CD1c-positive myeloid dendritic cell (primary cell): ENCODE results near the gene MYCN.
"Not testable (repeated sequence)": the region's sequence is repeated elsewhere in the genome, so short reads cannot be mapped to it uniquely, and the experiment has no call there.

Source experiments
- DNase-seq: peaks from one replicate; pipeline ENCODE4 v3.0.0-alpha.2; 2016; ENCODE audit errors: extremely low spot score

MYCN gene

DNA sequence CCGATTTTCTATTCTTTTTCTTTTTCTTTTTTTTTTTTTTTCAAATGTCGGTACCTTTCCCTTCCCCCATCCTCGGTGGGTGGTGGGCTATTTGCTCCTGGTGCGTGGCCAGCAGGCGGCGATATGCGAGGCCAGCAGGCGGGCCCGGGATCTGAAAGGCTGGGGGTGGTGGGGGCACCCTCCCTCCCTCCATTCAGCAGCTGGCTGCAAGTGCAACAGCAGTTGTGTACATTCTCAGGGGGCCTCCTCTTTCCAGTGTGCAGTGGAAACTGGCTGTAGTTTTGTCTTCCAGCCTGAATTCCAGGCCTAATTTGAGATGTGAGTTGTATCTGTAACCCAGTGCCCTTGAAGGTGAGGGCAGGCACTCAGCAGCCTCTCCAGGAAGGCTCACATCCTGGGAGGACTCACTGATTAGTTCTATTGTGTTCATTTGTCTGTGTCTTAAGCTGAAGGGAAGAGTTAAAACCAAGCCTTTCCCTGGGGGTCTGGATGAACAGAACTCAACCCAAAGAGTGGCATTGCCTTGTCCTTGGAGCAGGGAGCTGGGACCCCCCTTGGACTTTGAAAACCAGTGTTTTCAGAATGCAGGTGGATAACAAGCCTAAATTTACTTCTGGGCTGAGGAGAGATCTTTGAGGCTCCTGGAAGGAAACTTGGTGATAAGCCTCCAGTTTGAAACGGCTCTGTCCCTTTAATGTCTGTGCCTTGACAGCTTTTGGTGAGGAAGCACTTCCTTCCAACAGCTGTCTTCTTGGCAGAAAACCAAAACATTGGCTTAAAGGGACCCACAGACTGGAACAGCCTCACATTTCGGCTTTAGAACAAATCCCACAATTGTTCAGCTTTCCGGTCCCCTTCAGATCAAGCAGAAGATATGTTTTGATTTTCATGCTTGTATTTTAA, 3.3 kb downstream of the MYCN start:
- DNase-seq = no peak

DNA sequence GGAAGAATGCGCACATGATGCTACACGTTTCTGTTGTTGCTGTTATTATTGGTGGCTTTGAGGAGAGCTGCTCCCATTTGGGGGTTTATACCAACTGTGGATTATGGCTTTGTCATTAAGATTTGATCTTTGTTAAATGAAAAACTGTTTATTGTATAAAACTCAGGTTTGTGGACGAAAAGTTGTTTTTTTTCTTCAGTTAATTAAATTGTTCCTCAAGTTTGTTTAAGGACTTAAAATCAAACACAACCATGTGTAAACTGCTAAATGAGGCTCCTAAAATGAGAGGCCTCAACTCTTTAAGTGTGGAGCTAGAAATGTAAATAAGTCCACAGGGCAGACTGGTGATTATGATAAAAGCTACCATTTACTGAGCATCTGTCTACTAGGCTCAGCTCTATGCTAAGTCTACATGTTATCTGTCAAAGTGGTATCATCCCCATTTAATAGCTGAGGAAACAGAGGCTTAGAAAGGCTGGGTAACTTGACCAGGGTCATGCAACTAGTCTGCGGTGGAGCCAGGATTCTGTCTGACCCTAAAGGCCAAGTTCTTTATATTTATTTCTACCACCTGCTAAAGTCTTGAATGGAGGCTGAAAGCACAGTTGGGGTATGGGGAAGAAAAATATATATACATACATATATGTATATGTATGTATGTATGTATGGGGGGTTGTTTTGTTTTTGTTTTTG, 4.1 kb downstream of the MYCN start:
- no peak for DNase-seq

DNA sequence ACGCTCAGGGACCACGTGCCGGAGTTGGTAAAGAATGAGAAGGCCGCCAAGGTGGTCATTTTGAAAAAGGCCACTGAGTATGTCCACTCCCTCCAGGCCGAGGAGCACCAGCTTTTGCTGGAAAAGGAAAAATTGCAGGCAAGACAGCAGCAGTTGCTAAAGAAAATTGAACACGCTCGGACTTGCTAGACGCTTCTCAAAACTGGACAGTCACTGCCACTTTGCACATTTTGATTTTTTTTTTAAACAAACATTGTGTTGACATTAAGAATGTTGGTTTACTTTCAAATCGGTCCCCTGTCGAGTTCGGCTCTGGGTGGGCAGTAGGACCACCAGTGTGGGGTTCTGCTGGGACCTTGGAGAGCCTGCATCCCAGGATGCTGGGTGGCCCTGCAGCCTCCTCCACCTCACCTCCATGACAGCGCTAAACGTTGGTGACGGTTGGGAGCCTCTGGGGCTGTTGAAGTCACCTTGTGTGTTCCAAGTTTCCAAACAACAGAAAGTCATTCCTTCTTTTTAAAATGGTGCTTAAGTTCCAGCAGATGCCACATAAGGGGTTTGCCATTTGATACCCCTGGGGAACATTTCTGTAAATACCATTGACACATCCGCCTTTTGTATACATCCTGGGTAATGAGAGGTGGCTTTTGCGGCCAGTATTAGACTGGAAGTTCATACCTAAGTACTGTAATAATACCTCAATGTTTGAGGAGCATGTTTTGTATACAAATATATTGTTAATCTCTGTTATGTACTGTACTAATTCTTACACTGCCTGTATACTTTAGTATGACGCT, 5.8 kb downstream of the MYCN start:
- DNase-seq = no peak

DNA sequence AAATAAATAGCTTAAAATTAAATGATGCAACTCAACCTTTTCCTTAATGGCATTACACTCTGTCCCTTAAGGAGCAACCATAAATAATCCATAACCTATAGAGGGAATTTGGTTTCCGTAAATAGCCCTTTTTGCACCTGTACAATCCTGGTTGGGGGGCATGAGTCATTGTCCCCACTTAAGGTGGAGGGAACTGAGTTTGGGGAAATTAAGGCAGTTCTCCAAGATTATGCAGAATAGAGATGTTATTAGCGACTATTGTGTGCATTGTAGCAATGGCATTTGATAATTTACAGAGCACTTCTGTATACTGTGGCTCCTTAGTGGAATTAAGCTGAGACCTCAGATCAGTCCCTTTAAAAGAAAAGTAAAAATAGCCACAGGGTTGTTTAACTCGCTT, 6.6 kb downstream of the MYCN start:
- no peak for DNase-seq

DNA sequence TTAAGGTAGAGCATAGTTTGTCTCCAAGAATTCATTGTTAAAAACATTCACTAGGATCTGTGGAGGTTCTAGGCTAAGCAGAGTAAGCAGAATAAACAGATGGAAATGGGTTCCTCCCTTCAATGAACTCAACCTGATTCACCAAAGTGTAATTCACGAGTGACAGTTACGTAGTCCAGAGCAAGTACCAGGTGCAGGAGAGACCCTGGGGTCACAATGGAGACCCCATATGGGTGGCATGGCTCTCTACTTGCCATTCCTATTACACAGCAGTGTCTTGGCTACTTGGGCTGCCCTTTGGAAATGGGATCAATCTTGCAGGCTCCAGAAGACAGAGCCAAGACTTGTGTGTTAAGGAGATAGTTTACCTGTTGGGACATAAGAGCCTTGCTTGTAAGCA, 7.1 kb downstream of the MYCN start:
- no peak for DNase-seq

DNA sequence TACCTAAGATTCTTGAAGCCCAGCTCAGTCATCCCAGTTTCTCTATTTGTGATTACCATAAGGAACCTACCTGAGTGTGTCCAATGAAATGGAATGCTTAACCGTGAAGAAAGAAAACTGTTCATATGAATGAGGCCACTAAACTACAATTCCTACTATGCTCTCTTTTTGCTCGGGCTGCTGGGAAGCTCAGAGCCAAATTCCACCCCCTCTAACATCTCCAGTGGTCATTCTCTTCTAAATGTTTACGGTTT, 8.3 kb downstream of the MYCN start:
- DNase-seq = no peak

DNA sequence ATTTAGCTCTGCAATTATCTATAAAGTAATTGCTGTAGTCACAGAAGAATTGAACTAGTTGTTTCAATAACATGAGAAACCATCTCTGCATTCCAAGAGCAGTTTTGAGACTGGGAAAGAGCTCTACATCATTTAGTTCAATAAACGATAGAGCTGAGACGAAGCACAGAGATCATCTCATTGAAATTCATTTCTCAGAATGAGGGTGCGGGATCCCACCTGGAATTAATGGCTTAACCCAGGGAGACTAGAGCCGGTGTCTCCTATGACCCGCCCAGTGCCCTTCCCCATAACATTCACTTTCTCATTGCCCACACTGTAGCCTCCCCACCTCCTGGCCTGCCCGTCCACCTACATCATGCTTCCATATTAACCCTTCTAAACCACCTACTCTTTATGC, 8.8 kb downstream of the MYCN start:
- no peak for DNase-seq

GRCh38 chr2:15949551-15949950, 9.2 kb downstream of the MYCN start:
- DNase-seq = no peak

DNA sequence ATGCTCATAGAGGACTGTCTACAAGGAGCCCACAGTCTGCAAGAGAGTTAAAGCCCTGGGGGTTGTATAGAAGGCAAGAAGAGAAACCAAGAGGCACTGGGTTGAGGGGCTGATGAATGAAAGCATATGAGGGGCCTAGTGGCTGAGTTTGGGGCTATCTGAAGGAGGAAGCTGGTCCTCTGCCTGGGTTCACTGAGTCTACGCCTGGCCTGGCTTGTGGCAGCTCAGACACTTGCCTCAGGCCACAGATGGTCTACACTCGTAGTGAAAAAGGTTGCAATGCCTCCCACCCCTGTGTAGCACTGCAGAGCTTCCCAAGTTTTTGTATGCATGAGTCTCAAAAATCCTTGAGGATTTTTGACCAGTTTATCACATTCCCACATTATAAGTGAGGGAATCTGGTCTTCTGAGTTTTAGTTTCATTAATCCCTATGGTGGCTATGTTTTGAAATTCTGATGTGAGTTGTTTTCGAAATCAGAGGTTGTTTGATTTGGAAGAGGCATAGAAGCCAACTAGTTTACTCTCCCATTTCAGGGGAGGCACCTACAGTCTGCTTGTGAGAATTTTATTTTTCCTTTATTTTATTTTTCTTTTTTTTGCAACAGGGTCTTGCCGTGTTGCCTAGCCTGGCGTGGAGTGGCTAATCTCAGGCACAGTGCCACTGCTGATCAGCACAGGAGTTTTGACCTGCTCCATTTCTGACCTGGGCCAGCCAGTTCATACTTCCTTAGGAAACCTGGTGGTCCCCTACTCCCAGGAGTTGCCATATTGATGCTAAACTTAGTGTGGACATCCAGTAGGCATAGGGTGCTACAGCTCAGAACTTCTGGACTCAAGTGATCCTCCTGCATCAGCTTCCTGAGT, 10.0 kb downstream of the MYCN start:
- no peak for DNase-seq

- DNase-seq = not testable (repeated sequence)
These were observed 11.6 kb downstream of the MYCN start for GRCh38 chr2:15951936-15952335.

- no peak for DNase-seq
These were observed 12.2 kb downstream of the MYCN start for GRCh38 chr2:15952451-15953146.

GRCh38 chr2:15953147-15953630, 12.8 kb downstream of the MYCN start:
- DNase-seq = no peak

DNA sequence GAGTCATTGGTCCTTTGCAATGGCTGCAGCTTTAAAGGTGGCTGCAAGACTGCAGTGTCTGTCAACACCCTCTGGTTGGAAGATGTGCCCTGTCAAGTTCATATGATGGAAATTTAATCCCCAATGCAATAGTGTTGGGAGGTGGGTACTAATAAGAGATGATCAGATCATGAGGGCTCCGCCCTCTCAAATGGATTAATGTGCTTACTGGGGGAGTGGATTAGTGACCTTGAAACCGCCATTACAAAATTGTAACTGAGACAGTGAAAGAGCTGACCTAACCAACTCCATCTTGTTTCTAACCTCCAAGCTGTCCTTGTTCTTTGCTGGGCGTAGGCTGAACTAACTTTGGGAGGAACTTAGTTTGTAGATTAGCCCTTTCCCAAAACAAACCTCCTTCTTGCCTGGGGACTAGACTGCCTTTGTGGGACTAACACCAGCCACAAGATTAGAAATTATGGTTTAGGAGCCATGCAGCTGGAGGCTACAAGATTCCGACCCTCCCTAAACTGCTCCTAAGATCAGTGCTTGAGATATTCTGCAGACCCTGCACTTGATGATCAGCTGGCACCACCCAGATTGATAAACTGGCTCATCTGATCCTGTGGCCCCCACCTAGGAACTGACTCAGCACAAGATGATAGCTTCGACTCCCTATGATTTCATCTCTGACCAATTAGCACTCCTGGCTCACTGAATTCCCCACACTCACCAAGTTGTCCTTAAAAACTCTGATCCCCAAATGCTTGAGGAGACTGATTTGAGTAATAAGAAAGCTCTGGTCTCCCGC, 13.7 kb downstream of the MYCN start:
- no peak for DNase-seq

GRCh38 chr2:15954761-15955160, 14.4 kb downstream of the MYCN start:
- no peak for DNase-seq

GRCh38 chr2:15955232-15955988, 15.1 kb downstream of the MYCN start:
- DNase-seq = no peak

DNA sequence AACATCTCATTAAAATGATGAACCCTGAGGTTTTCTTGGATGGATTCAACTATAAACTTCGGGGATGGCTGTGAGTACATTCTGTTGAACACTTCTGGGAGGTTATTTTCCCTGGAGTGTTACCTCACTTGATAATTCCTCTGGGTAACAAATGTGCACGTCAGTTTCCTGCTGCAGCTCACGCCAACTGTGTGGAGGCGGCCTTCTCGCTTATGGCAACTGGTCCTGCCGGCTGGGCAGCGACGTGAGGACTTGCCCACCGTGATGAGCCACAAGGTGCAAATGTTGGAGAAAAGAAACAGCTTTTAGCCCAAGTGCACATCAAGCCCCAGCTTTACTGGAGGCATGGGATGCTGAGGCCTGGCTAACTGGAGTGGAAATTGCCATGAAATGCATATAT, 15.9 kb downstream of the MYCN start:
- DNase-seq = no peak

DNA sequence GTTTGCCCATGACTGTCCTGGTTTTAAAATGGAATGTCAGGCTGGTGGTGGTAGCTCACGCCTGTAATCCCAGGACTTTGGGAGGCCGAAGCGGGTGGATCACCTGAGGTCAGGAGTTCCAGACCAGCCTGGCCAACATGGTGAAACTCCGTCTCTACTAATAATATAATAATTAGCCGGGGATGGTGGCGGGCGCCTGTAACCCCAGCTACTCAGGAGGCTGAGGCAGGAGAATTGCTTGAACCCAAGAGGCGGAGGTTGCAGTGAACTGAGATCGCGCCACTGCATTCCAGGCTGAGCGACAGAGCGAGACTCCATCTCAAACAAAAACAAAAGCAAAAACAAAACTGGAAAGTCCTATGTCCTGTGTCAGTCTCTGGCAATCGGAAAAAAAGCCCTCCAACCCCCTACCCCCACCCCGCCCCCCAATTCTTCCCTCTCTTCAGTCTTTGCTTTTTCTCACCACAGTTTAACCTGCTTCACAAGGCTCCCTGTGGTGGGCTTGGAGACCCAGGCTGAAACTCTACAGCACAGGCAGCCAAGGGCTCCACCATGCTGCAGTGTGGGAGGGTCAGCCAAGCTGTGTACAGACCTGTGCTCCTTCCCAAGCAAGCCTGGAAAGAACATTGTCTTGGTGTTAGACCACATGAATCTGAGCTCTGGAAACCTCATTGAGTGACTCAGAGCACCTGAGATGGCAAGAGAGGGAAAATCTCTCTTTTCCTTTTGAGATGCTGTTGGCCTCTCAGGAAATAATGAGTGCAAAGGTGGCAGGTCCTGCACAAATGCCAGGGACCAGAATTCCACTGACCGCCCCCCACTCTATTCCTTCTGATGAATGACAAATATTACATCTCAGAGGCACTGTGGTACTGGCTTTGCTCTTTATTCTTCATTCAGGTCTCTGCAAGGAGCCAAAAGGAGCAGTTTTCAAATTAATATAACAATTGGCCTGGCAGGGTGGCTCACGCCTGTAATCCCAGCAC, 16.7 kb downstream of the MYCN start:
- DNase-seq = no peak
